HT1080 (cell line): ENCODE results near the gene YAE1. TPM values are rescaled to one million over a fixed set of nuclear protein-coding genes. Genes with fewer than 3 reads are reported as not detected.

ENCODE experiments used
- DNase-seq: peaks from one replicate; pipeline ENCODE4 v3.0.0-alpha.2; 2015; ENCODE audit warnings: low read depth
- total RNA-seq: library from RNA; depleted of rRNA; stranded (reverse); fragments of >200 nt; shearing (Covaris generic); gene quantifications from 2 replicates; pipeline ENCODE4 v1.2.3, GENCODE V29; 2014

Gene YAE1
- total RNA-seq, 1 experiment from 2014 or later, result 39.8 TPM

DNA sequence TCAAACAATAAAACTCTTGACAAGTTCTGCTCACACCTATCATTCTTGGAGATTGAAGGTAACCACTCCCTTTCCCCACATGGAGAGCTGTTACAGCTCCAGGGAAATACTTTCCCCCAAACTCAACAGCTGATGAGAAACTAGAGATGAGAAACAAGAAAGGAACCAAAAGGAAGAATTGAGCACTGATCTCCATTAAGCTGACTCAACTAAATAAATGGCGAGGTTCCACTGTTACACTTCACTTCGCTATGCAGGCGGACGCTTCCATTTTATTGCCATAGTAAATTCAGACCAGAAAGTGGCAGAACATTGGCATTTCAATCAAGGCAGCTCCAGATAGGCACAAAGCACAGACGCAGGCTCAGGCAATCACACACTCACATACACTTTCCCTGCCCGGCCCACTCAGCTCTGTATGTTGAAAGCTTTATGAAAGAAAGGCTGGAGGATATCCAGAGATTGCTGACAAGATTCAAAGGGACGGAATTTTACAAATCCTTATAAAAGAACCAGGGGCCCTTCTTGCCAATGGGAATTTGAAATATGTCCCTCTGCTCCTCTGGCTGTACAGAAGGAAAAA, 11.5 kb upstream of the YAE1 start:
- no peak for DNase-seq

DNA sequence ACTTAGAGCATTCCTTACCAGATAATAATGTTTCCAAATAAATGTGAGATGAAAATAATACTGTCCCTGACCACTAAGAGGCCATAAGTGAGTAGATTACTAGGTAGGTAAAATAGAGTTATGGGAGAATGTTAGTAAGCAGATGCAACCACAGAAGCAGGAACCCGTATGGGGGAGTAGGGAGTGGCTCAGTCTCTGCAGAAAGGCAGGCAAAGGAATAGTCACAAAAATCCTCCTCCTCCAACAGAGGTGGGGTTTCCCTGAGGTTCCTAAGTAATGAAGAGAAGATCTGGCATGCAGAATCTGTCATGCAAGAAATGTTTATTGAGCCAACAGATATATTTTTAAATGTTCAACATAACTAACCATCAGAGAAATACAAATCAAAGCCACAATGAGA, 9.0 kb upstream of the YAE1 start:
- no peak for DNase-seq

DNA sequence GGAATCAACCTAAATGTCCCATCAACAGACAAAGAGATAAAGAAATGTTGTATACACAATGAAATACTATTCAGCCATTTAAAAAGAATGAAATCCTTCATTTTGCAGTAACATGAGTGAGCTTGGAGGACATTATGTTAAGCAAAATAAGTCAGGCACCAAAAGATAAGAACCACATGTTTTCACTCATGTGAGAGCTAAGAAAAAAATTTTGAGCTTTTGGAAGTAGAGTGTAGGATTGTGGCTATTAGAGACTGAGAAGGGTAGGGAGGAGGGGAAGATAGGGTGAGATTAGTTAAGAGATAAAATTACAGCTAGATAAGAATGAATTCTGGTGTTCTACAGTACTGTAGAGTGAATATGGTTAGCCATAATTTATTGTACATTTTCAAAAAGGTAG, 8.3 kb upstream of the YAE1 start:
- DNase-seq, result no peak

DNA sequence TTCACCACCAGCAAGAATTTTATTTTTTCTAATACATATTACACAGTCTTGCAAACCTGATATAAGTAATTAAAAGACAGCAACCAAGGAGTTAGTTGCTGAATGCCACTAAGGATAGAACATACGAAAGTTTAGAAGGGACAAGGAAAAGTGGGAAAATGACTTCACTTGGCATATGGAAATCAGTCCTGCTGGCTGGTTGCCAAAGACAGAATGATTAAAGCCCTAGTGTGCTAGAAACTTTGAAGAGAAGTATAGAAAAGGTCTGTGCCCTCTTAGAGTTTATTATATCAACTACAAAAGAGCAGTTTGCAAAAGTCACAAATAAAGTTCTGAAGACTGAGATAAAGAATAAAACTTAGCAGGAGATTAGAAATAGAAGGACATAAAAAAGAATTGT, 5.8 kb upstream of the YAE1 start:
- DNase-seq, result no peak

DNA sequence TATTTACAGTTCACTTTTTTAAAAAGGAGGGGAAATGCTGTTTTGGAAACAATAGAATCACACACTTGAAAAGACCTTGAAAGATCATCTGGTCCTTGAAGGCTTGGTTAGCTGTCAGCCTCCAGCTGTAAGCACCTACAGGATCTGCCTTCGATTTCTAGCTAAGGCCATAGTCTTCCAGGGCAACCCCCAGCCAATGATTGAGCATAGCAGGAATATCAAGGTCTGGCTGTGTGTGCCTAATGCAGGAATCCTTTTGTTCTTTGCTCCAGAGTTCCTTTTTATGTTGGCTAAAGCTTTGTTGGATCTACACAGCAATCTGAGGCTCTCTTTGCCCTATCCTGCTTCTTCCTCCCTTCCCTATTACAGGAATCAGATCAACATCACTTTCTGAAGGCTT, 5.2 kb upstream of the YAE1 start:
- no peak for DNase-seq

DNA sequence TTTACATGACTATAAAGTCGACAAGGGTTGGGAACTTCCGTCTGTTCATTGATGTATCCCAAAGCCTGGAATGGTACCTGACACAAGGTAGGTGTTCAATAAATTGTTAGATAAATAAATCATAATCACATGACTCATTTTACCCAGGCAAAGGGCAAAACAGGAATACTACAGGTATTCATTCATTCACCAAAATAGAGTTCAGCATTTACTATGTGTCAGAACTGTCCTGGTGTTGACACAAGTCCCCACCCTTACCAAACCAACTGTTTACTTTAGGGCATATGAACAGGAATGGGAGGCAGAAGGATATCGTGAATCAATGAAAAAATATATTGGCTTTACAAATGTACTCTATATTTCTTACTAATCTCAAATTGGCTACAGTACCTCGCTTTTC, 666 bp upstream of the YAE1 start:
- no peak for DNase-seq

DNA sequence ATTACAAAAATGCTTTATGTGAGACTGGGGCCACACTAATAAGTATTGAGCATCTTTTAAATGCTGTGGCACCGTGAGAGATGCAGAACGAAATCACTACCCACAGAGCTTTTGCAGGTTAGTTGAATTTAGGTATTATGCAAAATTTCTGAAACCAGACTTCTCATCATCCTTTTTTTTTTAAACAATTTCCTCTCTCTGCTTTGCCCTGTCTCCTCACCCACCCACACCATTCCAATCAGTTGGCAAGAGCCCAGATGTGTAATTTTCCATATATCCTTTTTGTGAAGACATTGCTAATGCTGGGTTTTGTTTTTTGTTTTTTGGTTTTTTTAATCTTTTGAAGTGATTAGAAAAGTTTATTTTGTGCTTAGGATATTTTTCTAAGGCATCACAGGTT, 1.1 kb downstream of the YAE1 start:
- DNase-seq, result no peak

DNA sequence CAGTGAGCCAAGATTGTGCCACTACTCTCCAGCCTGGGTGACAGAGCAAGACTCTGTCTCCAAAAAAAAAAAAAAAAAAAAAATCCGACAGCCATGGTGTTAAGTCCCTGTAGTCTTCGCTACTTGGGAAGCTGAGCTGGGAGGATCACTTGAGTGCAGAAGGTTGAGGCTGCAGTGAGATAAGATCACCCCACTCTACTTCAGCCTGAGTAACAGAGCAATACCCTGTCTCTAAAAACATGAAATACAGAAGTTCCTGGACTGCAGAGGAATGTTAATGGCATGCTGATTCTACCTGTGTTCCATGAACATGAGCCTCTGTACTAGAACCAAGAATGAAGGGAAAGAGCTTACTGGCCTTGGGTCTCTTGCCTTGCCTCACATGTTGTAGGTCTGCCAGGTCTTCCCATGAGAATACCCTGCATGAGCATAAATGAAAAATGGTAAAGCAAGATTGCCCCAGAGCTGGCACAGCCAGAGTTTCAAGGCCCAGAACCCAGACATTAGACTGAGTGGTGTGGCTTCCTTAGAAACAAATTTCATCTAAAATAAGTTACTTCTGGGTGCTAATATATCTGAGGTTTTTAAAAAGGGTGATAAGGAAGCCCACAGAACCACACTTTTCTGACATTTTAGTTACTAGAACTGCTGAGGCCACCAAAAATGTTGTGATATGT, 8.6 kb downstream of the YAE1 start:
- no peak for DNase-seq

DNA sequence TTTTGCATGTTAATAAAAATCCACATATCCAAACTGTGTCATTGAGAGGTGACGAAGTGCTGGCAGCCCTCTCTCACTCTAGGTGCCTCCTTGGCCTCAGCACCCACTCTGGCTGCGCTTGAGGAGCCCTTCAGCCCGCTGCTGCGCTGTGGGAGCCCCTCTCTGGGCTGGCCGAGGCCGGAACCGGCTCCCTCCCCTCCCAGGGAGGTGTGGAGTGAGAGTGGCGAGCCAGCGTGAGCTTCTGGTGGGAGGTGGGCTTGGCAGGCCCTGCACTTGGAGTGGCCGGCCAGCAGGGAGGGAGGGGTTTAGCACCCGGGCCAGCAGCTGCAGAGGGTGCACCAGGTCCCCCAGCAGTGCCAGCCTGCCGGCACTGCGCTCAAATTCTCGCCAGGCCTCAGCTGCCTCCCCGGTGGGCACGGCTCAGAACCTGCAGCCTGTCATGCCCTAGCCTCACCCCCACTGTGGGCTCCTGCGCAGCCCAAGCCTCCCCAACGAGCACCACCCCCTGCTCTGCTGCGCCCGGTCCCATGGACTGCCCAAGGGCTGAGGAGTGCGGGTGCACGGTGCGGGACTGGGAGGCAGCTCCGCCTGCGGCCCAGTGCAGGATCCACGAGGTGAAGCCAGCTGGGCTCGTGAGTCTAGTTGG, 11.1 kb downstream of the YAE1 start:
- no peak for DNase-seq

DNA sequence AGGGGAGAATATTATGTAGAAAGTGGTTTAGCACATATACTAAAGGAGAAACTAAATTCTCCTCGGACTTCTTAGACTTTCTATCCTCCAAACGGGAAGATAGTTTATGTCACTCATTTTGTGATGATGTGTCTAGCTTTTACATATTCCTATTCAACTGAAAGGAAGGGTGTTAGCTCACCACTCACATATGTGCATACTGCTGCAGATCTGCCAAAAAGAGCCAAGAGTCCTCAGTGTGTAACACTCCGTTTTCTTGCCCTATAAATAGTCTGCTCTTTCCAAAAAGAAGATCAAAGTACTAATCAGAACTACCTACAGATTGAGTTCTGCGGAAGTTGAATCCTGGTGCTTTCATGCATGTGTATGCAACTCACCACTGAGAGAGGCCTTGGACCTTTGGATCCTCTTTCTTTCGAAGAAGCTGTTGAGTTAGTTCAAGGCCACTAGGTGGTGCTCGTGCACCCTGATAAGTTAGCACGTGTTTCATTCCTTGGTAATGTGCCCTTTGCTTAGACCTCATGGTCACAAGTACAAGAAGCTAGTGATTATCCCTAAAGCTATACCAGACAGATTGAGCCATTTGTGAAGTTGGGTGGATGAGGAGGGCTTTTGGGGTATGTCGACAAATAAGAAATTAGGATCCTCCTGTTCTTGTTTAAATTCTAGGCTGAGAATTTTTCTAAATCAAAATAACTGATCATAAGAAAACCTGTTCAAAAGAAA, 14.1 kb downstream of the YAE1 start:
- peak; percentile 78 for DNase-seq

DNA sequence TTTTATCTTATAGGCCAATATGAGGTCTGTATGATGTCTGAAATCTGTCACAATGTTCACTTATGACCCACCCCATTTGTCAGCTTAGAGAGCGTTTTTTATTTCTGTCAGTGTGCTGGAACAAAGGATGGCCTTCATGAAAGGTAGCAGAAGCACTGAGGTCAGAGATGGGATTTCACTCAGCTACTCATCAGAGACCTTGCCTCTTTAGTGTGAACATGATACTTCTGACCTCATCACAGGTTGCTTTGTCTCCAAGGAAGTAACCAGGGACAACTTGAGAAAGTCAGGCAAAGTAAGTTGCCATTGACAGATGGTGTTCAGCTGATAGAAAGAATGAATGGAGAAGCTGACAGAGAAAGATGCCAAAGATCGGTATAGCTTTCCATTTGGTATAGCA, 16.3 kb downstream of the YAE1 start:
- DNase-seq, result peak; percentile 34

DNA sequence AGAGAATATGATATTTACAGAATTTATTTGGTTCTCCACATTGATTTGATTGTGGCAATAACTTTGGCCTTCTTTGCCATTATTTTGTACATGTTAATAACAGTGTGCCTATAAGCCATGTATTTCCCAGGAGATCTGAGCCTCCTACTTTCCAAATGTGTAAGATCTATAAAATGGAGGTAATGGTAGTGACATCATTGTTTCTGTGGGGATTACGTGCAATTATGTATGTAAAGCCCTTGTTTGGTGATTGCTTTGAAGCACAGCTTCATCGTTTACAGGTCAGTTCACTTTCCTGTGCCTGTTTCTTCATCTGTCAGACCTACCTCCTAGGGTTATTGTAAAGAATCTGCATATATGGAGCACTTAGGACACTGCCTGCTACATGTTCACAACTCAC, 17.3 kb downstream of the YAE1 start:
- no peak for DNase-seq

DNA sequence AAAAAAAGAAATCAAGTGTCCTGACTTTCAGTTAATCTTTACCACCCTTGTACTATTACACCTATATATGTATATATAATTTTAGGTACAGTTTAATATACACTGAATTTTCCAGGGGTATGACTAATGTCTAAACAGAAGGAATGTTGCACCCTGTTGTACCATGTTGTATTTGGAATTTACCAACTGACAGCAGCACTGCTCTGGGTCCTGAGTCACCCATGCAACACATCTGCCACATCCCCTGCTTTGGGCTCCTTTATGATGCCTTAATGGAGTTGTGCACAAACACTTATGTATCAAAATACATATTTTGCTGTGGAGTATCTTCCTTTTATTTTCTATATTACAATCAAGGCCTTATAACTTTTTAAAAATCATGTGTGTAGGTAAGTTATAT, 21.2 kb downstream of the YAE1 start:
- DNase-seq, result peak; percentile 12

DNA sequence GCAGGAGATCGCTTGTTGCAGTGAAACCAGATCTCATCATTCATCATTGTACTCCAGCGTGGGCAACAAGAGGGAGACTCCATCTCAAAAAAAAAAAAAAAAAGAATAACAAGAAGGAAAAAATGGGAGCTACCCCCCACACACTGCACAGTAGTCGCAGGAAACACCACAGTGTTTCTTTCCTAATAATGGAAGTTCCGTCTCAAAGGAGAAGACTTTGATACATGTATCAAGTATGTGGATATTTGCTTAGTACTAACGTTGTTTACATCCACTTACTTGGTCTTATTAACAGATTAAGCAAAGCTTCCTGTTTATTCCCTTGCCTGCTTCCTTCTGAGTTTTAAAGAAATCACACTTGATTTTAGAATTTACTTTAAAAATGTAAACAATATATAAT, 22.2 kb downstream of the YAE1 start:
- DNase-seq, result no peak

DNA sequence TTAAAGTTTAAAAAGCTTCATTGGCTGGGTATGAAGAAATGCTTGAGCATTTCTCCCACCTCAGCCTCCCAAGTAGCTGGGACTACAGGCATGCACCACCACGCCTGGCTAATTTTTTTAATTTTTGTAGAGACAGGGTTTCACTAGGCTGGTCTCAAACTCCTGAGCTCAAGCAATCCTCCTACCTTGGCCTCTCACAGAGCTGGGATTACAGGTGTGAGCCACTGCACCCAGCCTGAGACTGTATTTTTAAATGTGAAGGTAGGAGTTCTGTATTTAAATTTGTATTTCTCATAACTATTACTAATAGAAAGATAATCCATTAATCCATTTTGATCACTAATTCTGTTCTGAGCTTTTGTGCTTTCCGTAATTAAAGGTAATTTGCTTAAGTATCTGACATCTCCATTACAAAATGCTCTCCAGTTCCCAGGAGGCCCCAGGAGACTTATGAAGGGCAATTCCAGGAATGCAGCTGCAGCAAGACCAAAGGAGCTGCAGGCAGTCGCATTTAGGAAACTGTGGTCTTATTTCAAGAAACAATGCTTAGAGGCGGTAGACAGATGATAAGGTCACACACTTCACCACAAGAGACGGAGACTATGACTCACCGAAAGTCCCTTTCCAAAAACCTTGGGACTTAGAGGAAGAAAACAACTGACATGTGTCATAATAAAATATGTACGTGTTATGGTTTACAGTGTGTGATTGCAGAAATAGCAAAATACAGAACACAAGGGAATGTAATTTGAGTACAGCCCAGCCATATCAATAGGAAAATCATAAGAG, 23.3 kb downstream of the YAE1 start:
- peak; percentile 94 for DNase-seq

DNA sequence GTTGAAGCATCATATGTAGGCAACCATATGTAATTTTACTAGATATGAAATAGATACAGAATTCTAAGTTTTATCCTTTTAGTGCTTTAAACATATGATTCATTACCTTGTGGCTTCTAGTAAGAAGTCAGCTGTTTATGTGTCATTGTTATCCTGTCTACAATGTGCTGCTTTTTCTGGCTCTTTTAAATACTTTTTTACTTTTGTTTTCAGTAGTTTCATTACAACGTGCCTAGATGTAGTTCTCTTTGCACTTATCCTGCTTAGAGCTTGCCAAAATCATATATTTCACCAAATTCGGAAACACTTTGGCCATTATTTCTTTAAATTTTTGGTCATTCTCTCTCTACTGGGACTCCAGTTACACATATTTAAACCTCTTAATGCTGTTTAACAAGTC, 26.4 kb downstream of the YAE1 start:
- DNase-seq, result peak; percentile 79

DNA sequence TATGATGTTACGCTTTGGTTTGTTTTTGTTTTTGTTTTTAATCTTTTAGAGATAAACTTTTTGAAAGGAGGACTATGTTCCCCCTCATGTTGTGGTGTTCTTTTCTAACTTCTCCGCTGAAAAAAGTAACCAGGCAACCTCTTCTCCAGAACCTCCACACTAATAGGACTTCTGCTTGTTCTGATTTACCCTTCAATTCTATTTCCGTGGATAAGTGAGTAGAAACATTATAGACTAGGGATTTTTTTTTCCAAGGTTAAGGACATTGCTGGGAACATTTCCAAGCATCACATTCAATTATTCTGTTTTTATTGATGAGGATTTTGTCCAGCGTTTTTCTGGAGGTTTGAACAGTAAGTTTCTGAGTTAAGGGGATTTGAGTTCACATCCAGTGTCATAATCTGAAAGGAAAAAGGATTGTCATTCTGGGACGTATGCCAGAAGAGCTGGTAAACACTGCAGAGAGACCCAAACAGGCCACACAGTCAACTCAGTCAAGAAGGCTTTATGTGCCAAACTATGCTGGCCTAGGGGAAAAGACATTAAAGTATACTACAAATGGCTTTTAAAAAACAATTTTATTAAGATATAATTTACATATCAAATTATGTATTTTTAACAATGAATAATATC, 28.9 kb downstream of the YAE1 start:
- peak; percentile 15 for DNase-seq

DNA sequence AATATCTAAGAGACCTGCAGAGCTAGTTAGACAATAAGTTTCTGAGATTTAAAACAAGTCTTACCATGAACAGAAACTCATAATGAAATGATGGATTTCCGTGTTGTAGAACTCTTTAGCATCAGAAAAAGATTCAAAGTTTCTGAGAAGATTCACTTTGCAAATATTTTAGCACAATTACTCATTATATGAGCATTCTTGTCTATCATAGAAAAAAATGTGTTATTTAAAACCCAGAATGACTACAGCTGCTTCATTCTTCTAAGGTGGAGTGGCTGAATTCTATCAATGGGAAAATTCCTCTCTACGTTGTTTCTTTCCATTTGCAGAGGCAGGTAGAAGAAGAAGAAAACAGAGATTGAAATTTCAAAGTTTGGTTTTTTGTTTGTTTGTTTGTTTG, 36.1 kb downstream of the YAE1 start:
- DNase-seq, result no peak

DNA sequence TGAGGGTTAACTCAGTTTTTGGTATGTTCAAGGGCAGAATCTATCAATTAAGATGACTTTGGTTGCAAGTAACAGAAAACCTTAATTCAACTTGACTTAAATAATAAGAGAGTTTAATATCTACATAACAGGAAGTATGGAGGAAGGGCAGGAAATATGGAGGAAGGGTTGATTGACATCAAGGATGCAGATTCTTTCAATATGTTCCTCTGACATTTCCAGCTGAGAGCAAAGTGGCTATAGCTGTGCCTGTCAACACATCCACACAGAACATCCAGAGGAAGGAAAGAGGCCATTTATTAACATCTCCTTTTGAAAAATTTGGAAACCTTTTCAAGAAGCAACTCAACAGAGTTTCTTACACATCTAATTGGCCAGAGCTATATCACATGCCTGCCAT, 37.7 kb downstream of the YAE1 start:
- no peak for DNase-seq

DNA sequence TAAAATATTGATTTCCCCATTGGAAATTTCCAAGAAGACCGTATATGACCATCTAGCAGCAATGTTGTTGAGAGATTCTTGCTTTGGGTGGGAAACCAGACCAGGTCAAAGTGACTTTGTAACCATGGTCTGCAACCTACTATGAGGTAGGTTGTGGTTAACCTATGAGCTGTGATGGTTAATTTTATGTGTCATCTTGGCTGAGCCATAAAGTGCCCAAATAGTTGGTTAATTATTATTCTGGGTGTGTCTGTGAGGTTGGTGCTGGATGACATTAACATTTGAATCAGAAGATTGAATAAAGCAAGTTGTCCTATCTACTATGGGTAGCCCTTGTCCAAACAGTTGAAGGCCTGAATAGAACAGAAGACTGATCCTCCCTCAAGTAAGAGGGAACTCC, 38.9 kb downstream of the YAE1 start:
- DNase-seq, result peak; percentile 51

DNA sequence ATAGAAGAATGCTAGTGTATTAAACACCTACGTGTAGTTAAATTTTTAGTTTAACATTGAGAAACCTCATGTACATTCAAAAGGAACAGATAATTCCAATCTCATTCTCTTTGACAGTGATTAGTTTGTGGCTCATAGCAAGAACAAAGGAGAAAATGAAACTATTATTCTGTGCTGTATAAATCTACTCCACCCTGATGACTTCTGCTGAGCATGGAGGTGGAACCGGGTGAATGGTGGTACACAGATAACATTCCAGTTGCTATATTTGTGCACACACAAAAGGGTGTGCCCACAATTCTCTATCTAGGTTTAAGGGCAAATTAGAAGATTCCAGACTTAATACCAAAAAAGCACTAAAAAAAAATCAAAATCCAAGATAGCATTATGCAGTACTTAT, 40.1 kb downstream of the YAE1 start:
- no peak for DNase-seq
